ENCODE results near the gene RAP2B.

RAP2B gene

DNA sequence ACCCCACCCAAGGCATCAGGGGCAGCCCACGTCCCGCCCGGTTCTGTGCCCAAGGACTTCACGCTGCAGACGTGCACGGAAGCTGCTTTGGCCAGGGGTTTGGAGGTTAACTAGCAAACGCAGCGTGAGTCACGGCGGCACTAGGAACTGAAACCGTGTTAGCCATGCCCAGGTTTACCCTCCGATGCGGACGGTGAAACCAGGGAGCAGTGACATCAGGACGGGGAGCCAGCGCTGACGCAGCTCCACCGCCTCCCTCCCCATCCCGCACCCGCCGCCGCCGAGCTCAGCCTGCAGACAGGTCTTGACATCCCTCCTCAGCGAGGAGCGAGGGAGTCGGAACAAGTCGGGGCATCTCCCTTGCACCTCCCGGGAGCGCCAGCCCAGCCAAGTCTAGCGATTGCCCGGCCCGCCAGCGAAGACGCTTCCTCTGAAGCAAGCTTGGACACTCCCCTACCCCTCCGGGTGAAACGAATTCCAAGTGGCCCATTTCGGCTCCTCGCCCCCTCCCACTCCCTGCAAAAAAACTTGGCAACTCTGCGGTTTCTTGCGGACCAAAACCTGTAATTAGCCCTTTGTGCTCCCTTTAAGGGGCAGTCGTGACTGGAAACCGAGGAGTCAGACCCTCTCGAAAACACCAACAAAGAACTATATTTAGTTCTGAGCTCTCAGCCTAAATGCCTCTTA lies 1.4 kb upstream of the RAP2B start:
- DNase-seq (ENCODE audit: low read depth), result peak; percentile 92
- peak overlapping the region; percentile 90 for H3K4me3 ChIP-seq (replicated peaks; ENCODE audit: low read depth, low read length)
- TF ChIP-seq, protein P1, sequence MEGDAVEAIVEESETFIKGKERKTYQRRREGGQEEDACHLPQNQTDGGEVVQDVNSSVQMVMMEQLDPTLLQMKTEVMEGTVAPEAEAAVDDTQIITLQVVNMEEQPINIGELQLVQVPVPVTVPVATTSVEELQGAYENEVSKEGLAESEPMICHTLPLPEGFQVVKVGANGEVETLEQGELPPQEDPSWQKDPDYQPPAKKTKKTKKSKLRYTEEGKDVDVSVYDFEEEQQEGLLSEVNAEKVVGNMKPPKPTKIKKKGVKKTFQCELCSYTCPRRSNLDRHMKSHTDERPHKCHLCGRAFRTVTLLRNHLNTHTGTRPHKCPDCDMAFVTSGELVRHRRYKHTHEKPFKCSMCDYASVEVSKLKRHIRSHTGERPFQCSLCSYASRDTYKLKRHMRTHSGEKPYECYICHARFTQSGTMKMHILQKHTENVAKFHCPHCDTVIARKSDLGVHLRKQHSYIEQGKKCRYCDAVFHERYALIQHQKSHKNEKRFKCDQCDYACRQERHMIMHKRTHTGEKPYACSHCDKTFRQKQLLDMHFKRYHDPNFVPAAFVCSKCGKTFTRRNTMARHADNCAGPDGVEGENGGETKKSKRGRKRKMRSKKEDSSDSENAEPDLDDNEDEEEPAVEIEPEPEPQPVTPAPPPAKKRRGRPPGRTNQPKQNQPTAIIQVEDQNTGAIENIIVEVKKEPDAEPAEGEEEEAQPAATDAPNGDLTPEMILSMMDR (IDR thresholded peaks at IDR 0.05; ENCODE audit: low read length, missing control alignments), result no peak

- TF ChIP-seq, protein P1 (IDR thresholded peaks at IDR 0.05; ENCODE audit: low read length, missing control alignments), result no peak
- DNase-seq (ENCODE audit: low read depth), result peak; percentile 100
- H3K4me3 ChIP-seq (replicated peaks; ENCODE audit: low read depth, low read length), result peak overlapping the region; percentile 90
These were observed 800 bp upstream of the RAP2B start for GRCh38 chr3:153161138-153161713.

DNA sequence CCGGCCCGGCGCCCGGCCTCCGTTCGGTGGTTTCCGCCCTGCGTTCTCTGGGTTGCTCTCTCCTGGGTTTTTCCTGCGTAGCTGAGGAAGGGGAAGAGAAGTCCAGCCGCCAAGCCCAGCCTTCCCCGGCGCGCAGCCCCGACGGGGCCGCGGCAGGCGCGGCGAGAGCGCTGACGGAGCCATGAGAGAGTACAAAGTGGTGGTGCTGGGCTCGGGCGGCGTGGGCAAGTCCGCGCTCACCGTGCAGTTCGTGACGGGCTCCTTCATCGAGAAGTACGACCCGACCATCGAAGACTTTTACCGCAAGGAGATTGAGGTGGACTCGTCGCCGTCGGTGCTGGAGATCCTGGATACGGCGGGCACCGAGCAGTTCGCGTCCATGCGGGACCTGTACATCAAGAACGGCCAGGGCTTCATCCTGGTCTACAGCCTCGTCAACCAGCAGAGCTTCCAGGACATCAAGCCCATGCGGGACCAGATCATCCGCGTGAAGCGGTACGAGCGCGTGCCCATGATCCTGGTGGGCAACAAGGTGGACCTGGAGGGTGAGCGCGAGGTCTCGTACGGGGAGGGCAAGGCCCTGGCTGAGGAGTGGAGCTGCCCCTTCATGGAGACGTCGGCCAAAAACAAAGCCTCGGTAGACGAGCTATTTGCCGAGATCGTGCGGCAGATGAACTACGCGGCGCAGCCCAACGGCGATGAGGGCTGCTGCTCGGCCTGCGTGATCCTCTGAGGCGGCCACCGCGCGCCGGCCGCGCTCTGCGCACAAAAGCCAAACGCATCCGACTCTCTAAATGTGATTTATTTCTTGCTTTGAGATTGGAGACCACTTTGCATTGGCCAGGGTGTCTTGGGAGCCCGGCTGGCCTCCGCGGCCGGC lies 727 bp downstream of the RAP2B start:
- DNase-seq (ENCODE audit: low read depth), result peak; percentile 44
- TF ChIP-seq, protein P1 (IDR thresholded peaks at IDR 0.05; ENCODE audit: low read length, missing control alignments), result no peak
- peak overlapping the region; percentile 90 for H3K4me3 ChIP-seq (replicated peaks; ENCODE audit: low read depth, low read length)

DNA sequence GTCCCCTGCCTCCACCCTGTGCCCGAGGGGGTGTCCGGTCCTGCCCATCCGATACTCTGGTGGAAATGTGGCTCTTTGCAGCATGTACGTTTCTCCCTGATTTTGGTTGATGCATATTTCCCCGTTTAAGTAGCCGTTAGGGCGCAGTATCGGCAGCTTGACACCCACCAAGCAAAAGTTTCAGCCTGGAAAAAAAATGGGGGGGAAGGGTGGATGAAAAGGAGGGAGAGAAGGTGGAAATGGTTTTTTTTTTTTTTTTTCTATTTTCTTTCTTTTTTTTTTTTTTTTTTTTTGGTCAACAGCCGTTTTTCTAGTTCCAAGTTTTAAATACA lies 1.3 kb downstream of the RAP2B start:
- peak; percentile 47 for DNase-seq (ENCODE audit: low read depth)
- H3K4me3 ChIP-seq (replicated peaks; ENCODE audit: low read depth, low read length), result peak overlapping the region; percentile 90
- TF ChIP-seq, protein P1 (IDR thresholded peaks at IDR 0.05; ENCODE audit: low read length, missing control alignments), result no peak

DNA sequence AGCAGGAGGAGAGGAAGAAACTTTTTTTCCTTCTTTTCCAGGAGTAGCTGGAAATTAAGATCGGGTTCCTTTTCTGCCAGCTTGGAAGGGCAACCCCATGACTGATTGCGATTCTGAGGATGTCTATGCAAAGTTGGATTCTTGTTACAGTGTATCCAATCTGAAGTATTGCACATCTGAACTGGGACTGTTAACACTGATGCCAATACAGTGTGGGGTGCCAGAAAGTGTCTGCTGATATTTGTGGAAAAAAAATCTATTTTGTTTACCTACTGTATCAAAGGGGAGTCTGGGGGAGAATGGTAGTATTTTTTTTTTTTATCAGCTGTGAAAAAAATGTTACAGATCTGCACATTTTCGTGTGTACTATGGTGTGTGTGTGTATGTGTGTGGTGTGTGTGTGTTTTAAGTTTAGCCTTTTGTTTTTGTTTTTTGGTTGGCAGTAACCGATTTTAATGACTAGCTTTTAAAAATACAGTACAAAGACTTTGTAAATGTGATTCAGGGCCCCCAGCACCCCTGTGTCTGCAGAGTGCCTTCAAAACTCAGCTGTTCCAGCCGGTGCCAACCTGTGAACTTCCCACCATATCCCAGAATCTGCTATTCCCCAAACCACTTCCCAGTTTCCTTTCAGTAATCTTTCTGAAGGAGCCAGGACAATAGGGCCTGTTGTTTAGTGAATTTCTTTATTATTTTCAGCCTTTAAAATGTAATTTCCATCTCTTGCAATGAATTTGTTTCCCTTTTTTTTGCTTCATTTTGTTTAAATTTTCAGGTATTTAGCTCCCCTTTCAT lies 1.9 kb downstream of the RAP2B start:
- peak overlapping the region; percentile 90 for H3K4me3 ChIP-seq (replicated peaks; ENCODE audit: low read depth, low read length)
- TF ChIP-seq, protein P1 (IDR thresholded peaks at IDR 0.05; ENCODE audit: low read length, missing control alignments), result no peak
- no peak for DNase-seq (ENCODE audit: low read depth)

GRCh38 chr3:153165261-153165681 lies 3.2 kb downstream of the RAP2B start:
- TF ChIP-seq, protein P1 (IDR thresholded peaks at IDR 0.05; ENCODE audit: low read length, missing control alignments), result peak; percentile 45
- DNase-seq (ENCODE audit: low read depth), result peak; percentile 59
- peak overlapping the region; percentile 90 for H3K4me3 ChIP-seq (replicated peaks; ENCODE audit: low read depth, low read length)
